HCT116 (cell line): ENCODE results near the gene PC.

Experiments used
- ELF1 ChIP-seq: IDR thresholded peaks from 2 replicates; pipeline ENCODE4 v1.6.1; 2012; ENCODE audit warnings: low read depth, borderline replicate concordance
- EZH2 ChIP-seq: fragments of 200-600 bp; sonication (generic); IDR thresholded peaks from 2 replicates; pipeline ENCODE4 v1.6.1; 2017; ENCODE audit warnings: antibody characterized with exemption, mixed run types
- JUND ChIP-seq: IDR thresholded peaks from 2 replicates; pipeline ENCODE4 v1.6.1; 2012
- MAX ChIP-seq: IDR thresholded peaks from 2 replicates; pipeline ENCODE4 v1.6.1; 2012
- POLR2A ChIP-seq: IDR thresholded peaks from 2 replicates; pipeline ENCODE4 v1.7.0; 2011; ENCODE audit warnings: borderline replicate concordance; ENCODE audit not compliant: insufficient read depth, insufficient read length; ENCODE audit errors: extremely low read depth
- POLR2AphosphoS5 ChIP-seq: IDR thresholded peaks from 2 replicates; pipeline ENCODE4 v1.6.1; 2011; ENCODE audit warnings: mild to moderate bottlenecking, low read depth, low read length, moderate library complexity
- RAD21 ChIP-seq: IDR thresholded peaks from 2 replicates; pipeline ENCODE4 v1.6.1; 2012; ENCODE audit warnings: low read depth, mild to moderate bottlenecking
- REST ChIP-seq: IDR thresholded peaks from 2 replicates; pipeline ENCODE4 v1.6.1; 2012; ENCODE audit warnings: low read depth
- YY1 ChIP-seq: IDR thresholded peaks from 2 replicates; pipeline ENCODE4 v1.6.1; 2011; ENCODE audit warnings: low read length, low read depth, moderate library complexity, mild to moderate bottlenecking; ENCODE audit not compliant: insufficient replicate concordance; ENCODE audit errors: extremely low read depth
- ZFX ChIP-seq: fragments of 450-650 bp; IDR thresholded peaks from 2 replicates; pipeline ENCODE4 v1.6.1; 2017
- TF ChIP-seq, protein P1 (sequence below), 3 experiments: fragments of 200-600 bp in 1 of 3; sonication (generic) in 1 of 3; IDR thresholded peaks in 2 of 3; conservative IDR thresholded peaks in 1 of 3; 2 replicates each; pipeline ENCODE4 v1.5.1; 2012 to 2017; ENCODE audit warnings: low read depth in 2 of 3, low read length in 2 of 3, antibody characterized with exemption in 1 of 3, borderline replicate concordance in 1 of 3, control low read depth in 1 of 3, mild to moderate bottlenecking in 1 of 3, mixed read lengths in 1 of 3, mixed run types in 1 of 3, moderate library complexity in 1 of 3; ENCODE audit not compliant: insufficient read depth in 1 of 3
- TF ChIP-seq, protein P2 (sequence below): IDR thresholded peaks from 2 replicates; pipeline ENCODE4 v1.6.1; 2011; ENCODE audit warnings: mild to moderate bottlenecking, low read length, moderate library complexity; ENCODE audit not compliant: insufficient replicate concordance; ENCODE audit errors: extremely low read depth

- TF ChIP-seq EZH2 (no peak), ELF1 (no peak), MAX (no peak), POLR2A (no peak), REST (no peak), YY1 (no peak), RAD21 (no peak), ZFX (no peak), JUND (no peak), POLR2AphosphoS5 (no peak)
- TF ChIP-seq, protein P1, sequence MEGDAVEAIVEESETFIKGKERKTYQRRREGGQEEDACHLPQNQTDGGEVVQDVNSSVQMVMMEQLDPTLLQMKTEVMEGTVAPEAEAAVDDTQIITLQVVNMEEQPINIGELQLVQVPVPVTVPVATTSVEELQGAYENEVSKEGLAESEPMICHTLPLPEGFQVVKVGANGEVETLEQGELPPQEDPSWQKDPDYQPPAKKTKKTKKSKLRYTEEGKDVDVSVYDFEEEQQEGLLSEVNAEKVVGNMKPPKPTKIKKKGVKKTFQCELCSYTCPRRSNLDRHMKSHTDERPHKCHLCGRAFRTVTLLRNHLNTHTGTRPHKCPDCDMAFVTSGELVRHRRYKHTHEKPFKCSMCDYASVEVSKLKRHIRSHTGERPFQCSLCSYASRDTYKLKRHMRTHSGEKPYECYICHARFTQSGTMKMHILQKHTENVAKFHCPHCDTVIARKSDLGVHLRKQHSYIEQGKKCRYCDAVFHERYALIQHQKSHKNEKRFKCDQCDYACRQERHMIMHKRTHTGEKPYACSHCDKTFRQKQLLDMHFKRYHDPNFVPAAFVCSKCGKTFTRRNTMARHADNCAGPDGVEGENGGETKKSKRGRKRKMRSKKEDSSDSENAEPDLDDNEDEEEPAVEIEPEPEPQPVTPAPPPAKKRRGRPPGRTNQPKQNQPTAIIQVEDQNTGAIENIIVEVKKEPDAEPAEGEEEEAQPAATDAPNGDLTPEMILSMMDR (IDR thresholded peaks at IDR 0.05 in 2 of 3, conservative IDR thresholded peaks at IDR 0.05 in 1 of 3; ENCODE audit: borderline replicate concordance in 1 of 3, insufficient read depth in 1 of 3, low read depth in 2 of 3, low read length in 2 of 3): no peak
- TF ChIP-seq, protein P2, sequence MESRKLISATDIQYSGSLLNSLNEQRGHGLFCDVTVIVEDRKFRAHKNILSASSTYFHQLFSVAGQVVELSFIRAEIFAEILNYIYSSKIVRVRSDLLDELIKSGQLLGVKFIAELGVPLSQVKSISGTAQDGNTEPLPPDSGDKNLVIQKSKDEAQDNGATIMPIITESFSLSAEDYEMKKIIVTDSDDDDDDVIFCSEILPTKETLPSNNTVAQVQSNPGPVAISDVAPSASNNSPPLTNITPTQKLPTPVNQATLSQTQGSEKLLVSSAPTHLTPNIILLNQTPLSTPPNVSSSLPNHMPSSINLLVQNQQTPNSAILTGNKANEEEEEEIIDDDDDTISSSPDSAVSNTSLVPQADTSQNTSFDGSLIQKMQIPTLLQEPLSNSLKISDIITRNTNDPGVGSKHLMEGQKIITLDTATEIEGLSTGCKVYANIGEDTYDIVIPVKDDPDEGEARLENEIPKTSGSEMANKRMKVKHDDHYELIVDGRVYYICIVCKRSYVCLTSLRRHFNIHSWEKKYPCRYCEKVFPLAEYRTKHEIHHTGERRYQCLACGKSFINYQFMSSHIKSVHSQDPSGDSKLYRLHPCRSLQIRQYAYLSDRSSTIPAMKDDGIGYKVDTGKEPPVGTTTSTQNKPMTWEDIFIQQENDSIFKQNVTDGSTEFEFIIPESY: no peak
Observed at GRCh38 chr11:66962247-66962646, 4.1 kb upstream of the PC start.
